CD4-positive, alpha-beta T cell treated with Interleukin-17A for 4 hours (primary cell): Measurements from ENCODE around the gene PLXNC1.

Experiments
- DNase-seq: peaks from one replicate; pipeline ENCODE4 v3.0.0-alpha.2; 2020; ENCODE audit warnings: mixed read lengths

PLXNC1 gene

DNA sequence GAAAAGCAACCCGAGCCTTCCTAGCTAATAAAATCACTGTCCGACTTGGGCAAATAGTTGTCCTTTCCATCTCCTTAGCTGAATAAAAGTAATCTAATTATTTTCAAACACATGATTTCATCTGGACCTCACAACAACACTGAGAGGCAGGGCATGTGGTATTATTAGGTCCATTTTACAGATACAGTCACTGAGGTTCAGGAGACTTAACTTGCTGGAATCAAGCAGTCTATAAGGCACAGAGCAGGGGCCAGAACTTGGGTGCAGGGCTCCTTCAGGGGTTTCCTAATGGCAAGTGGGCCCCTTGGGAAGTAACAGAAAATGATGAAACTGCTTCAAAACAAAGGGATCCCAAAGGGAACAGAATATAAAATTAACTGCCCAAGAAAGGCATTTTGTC is 15.5 kb downstream of the PLXNC1 start:
- DNase-seq, result no peak

DNA sequence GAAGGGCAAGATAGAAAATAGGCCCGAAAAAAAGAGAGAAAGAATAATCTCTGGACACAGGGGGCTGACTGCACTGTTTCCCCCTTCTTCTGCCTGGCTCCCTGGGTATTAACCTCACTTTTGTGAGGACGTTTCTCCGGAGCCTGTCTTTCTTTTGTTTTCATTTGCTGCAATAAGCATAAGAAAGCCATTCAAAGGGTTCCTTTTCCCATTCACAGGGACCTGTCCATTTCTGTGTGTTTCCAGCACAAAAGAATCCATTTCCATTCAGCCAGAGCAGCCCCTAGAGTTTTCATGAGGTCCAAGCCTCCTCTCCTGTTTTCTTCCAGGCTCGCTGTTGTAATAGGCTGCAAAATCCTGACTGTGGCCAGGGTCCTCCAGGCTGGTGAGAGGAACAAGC is 16.8 kb downstream of the PLXNC1 start:
- DNase-seq, result no peak

DNA sequence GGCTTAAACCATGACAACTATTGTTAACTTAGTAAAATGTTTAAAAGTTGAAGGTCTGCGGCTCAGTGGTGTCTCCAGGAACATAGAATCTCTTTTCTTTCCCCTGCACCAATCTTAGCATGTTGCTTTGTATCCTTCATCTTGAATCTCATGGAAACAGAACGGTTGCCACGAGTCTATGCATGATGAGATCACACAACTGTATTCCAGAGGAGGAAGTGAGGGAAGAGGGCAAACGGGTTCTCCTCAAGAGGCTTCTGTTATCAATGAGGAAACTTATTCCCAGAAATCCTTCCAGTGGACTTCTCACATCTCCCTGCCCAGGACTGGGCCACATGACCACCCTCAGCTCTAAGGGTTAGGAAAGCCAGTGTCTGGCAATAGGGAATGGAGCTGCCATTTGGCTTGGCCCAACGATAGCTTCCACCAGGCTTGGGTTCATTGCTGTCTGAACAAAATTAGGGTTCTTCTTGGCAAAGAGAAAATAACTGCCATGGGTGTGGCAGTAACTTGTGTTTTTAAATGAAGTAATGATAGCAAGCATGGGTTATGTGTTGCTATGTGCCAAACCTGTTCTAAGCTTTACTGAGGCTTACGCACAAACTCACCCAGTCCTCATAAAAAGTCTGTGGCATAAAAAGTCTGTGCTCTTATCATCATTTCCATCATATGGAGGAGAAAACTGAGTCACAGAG is 17.4 kb downstream of the PLXNC1 start:
- DNase-seq, result no peak

DNA sequence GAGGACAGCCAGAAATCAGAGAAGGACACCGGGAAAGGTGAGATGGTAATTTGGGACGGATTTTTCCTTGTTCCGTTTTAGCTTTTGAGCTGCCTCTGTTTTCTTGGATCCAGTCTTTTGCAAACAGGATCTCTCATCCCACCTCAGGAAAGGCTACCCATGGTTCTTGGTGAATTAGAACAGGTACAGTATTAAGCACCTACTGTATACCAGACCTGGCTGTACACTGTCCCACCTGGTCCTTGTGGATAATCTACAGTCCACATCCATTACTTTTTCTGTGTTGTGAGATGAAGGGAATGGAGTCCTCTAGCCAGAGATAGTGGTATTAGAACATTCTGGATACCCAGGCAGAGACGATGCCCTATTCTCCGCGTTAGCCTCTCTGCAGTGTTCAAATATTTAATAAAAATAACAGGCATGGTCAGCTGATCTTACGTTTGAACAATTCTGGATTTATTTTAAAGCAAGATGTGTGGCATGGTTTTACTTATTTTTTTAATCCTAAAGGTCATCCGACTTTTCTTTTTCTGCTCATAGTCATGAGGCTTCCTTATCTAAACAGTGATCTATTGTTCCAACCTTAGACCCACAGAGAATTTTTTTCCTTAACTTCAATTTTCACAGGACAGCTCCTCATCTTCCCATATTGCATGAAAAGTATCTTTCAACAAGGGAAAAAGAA is 18.8 kb downstream of the PLXNC1 start:
- no peak for DNase-seq

DNA sequence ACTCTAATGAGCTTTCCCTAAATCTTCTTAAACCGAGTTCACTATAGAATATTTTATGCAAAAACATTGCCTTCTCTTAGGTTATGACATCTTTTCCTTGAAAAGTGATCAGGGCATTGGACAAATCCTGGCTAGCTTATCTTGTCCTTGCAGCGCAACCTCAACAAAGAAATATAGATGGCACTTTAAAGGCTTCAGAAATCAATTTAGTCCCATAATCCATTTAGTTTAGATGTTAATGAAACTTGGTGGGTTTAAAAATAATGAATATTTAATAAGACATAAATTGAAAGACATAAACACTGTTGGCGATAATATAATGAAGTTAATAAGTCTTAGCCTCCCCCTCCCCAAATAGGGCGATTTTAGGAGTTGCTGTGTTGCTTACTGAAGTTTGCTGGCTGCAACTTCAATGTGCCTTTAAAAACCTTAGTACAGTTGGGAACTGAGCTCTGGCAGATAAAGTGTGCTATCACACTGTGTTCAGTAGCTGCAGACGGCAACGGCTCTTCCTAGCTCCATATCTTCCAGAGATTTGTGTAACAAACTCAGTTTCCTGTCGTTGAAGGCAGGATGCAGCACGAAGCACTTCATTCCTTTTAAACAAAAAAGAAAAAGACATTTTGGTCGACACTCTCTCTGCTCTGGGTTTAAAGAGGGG is 19.5 kb downstream of the PLXNC1 start:
- DNase-seq, result no peak

DNA sequence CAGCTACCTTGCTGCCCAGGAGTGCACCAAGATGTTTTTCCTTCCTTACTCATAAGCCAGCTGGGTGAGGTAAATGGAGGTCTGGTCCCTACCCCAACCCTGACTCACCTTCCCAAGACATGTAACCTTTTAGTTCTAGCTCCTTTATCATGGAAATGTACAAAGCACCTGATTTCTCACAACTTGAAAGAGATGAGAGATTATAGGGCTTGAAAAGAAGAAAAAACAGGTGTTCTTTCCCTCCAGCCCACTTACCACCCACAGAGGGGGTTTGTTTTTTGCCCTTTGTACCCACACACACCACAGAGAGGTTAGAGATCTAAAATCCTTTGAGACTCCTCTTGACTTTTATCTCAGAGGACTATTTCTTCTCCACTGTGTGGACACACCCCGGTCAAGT is 21.1 kb downstream of the PLXNC1 start:
- DNase-seq, result no peak

DNA sequence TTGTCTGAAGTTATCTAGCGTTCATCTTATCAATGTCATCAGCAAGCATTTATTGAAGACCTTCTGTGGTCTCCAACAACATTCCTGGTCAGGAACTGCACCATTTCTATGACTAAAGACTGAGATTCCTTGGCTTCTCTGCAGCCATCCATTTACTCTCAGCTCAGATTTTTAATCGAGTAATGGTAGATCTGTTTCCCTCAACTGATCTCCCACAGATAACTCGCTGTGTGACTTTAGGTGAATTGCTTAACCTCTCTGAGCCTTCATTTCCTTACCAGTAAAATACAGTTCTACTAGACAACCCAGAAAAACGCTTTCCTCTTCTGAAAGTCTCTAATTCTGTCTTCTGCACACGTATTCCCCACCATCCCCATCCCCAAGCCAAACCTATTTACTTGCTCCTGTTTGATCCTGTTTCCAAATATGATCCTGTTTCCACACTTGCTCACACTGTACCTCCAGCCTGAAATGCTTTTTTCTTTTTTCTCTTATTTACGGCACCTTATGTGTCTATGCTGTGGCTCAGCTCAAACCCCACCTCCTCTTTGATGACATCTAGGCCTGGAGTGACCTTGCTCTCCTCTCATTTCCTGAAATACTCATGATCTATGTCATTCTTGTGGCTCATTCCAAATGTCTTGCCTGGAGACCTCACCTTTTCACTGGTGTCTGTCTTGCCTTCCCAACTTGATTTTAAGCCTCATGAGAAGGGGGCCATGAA is 21.8 kb downstream of the PLXNC1 start:
- DNase-seq, result no peak

DNA sequence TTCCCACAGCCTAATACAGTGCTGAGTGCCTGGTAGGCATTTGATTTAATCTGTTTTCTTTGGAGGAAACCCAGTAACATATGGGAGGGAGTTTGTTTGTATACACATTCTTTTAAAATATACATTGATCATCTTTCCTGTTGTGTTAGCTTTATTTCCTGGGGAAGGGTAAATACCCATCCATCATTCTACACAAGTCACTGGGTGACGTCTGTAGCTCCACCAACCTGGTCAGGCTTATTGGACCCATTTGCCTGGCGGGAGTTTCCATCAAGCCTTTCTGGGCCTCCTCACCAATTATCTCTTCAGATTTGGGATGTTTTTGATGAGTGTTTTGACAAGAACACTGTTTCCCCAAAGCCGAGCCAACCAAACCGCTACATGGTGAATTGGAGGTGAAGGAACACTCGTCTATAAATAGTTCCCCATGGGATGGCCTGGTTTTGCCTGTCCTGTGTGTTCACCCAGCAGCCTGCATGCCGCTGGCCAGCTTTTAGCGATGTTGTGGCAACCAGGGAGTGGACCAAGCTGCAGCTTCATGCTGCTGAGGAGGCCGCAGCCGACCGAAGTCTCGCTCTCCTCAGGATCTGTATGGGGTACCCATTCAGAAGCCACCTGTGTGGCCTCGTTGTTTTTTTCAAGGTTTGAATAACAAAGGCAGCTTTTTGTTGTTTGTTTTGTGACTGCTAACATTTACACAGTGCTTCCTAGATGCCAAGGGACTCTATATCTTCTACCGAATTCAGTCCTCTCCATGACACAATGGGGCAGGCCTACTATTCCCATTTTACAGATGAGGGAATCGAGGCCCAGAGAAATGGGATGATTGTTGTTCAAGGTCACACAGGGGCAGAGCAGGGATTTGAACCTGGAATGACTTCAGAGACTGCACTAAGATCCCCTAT is 22.6 kb downstream of the PLXNC1 start:
- DNase-seq, result no peak

DNA sequence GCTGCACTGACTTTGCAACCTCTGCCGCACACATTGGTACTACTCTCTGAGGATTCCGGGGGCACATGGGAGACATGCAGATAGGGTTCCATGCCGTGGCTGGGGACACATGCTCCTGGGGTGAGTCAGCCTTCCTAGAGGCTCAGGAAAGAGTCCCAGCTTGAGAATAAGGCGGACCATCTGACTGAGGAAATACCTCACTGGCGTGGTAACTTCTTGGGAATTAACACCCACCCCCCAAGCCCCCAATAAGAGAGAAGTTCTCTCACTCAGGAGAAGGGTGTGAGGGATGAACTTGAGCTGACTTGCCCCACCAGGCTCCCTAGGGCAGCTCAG is 23.2 kb downstream of the PLXNC1 start:
- no peak for DNase-seq

DNA sequence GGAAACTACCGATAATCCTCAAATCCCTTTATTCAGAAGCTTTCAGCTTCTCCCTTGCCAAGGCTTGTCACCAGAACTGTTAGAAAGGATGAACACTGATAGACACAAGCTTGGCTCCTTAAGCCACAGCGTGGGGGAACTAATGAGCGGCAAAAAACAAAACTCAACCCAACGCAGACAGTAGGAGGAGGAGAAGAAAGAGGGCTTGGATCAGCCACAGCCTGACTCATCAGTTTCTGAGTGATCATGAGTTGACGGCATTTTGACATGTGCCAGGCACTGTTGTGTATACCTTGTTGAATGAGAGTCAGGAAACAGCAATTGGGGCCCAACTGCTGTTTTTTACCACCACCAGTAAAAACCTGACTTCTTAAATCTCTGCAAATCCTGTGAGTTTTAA is 23.7 kb downstream of the PLXNC1 start:
- peak; percentile 18 for DNase-seq

DNA sequence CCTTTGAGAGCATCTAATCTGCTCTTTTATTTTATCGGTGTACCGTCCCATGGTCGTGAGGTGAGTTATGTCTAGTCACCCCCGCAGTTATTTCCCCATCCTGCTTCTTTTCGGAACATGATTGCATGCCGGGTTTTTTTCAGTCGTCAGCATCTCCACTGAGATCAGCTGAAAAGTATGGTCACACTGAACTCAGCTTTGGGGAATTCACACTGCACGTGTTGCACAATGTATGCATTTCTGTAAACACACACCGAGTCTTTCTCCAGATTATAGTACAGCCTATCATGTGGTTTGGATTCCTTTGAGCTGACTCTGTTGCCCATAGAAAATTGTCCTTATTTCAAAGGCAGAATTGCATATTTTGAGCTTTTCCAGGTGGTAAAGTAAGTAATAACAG is 24.6 kb downstream of the PLXNC1 start:
- no peak for DNase-seq

DNA sequence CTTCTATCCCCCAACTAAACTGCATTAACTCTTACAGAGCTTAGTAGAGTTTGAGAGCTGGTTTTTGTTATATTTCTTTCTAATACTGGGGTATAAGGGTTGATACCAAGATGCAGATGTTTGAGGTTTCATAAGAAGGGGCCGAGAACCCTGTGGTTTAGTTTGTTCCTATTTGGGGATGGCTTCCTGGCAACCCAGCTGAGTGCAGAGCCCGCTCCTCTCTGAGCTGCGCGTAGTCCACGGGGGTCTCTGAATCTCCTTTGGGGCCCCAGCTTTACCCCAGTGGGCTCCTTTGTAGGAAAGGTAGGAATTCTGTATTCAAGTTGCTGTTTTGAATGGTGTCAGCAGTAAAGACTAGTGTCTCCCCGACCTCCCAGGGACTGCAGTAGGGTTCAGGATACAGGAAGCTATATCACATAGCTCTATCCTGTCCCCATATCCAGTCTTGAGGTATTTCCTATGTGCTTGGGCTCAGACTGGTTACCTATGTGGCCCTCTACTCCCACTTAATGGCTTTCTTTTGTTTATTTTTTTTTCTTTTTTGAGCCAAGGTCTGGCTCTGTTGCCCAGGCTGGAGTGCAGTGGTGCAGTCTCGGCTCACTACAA is 25.4 kb downstream of the PLXNC1 start:
- no peak for DNase-seq

DNA sequence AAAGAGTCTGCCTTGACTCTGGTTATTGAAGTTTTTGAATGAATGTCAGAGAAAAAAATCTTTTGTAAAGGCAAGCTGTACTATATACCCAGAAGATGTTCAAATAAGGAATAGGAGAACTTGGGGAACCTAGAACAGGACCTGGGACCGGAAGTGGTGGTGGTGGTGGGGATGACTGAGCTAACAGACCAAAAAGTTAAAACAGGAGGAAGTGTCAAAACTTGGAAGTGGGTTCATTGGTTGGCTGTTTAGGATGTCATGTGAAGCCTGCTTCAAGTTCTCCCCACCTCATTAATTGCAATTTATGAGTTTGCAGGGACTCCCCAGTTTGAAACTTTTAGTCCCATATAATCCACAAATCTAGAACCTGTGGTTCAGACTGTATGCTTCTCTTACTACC is 26.2 kb downstream of the PLXNC1 start:
- DNase-seq, result peak; percentile 37

DNA sequence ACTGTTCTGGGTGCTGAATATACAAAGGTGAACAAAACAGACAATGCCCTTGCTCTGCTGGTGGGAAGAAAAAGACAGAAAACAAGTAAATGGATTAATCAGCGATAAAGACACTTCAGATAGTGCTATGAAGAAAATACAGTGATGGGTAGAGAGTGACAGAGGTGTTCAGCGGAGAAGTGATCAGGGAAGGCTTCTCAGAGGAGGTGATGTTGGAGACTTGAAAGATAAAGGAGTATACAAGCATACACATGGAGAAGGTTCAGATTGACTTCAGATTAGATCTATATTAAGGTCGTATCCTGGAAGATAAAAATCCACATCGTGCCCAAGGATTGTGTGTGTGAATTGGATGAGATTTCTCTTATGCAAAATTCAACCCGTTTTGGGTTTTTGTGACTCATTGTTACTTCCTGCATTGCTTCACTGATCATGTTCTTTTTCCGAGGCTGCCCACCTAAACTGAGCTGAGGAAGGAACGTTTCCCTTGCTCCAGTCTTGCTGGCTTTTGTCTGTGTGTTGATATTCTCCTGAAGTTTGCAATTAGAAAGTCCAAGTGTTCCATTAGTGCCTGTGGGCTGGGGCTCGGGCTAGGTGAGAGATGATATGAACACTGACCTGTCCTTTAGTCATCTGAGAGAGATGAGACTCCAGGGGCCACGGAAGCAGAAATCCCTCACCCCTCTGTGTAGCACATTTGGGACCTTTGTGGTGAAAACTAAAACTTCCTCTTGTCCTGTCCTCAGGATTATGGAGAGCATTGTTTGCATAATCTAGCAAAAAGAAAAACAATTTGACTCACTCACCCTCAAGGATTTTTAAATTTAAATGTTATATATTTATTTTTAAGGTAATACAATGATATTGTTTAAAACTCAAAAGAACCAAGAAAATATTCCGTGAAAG is 27.6 kb downstream of the PLXNC1 start:
- no peak for DNase-seq

DNA sequence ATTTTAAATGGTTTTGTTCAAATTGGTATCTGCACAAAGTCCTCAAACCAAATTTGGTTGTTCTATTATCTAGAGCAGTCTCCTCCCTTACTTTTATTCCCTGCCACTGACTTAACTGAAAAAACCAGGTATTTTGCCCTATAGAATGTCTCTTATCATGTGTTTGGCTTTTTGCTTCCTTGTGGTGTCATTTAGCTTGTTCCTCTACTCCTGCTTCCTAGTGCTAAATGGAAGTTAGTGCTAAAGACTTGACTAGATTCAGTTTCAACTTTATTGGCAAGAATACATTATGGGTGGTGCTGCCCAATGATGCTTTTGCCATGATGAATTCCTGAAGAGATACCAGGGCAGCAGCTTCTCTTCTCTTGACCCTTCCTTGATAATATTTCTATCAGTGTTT is 29.7 kb downstream of the PLXNC1 start:
- no peak for DNase-seq

DNA sequence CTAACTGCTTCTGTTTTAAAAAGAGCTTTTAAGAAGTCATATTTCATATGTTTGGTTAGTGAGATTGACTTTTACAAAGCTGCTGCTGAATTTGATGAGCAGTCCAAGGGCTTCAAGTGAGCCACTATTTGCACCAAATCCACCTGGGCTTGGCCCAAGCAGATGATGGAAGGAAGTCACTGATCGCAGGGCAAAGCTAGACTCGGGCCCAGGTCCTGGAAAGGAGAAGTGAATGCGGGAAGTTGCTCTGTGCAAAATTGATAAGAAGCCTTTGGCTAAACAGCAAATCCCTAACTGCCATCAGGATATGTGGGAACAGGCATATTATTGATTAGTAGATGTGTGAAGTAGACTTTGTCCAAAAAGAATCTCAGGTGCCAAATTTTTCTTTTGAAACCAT is 30.5 kb downstream of the PLXNC1 start:
- DNase-seq, result no peak

DNA sequence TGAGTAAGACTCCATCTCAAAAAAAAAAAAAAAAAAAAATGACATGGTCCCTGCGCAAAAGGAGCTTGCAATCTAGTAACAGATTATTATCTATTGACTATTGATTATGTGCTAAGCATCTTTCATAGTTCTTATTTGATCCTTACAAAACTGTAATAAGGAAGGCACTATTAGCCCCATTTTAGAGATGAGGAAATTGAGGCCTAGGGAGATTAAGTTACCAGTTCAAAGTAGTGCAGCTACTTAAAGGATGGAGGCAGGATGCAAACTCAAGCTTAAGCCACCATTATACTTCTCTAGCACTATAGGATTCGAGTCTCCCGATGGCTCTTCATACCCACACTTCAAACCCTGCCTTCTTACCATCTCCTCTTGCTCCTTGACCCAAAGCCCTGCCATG is 31.3 kb downstream of the PLXNC1 start:
- DNase-seq, result no peak

DNA sequence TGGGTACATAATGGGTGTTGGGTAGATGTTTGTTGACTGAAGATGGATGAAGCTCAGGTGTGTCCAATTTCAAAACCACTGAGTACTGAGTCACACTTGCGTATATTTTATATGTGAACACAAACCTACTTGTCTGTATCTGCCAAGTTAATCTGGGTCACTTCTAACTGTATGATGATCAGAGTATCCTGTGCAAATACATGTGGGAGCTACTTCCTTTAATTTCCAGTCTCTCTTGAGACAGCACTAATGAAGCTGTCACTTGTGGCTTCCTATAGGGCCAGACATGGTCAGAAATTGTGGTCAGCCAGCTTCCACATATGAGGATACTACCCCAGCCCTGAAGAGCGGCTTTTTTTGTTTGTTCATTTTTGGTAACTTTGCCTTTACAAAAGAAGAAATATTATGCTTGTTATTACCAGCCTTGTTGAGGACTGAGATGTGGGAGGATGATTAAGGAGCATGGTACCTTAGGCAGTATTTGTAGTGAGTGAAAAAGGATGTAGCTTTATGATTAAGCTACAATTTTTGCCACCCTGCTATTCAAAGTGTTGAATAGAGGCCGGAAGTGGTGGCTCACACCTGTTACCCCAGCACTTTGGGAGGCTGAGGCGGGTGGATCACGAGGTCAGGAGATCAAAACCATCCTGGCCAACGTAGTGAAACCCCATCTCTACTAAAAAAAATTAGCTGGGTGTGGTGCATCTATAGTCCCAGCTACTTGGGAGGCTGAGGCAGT is 32.4 kb downstream of the PLXNC1 start:
- no peak for DNase-seq

DNA sequence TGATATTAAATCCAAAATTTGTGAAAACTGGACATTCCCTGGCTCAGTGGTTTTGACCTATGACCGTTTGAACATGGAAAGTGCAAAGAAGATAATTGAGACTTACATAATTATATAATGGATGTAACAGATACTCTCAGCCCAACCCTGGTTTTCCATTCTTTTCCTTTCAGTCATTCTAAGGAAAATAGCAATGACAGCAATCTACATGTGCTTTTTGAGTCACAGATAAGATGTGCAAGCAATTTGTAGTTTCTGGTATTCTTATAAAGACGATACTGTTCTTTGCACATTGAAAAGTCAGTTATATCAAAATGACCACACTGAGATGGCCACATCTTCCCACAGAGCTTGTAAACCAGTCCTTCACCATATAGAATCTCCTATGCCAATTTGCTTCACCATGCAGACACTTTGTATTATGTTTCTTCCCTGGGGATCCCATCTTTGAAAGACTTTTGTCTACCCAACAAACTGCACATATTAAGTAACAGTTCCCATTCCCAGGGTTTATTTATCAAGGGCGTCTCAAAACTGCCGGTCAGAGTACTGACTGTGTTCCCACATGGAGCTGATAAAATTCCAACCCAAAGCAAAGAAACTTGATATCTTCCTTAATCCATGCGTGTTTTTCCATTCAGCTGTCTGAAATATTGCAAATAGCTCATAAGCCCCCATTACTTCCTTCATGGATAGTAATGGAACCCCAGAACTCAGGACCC is 34.8 kb downstream of the PLXNC1 start:
- DNase-seq, result no peak
